Liver (tissue), 9 donors: ENCODE results near the gene OOSP4B. TPM values are rescaled to one million over a fixed set of nuclear protein-coding genes. Genes with fewer than 3 reads are reported as not detected.

Experiments used
- DNase-seq: peaks from one replicate; pipeline ENCODE4 v3.0.0-alpha.2; 2017; ENCODE audit warnings: low spot score
- H3K27ac ChIP-seq, 2 donors: one replicate each; pipeline ENCODE4 v1.7.0; 2013; ENCODE audit warnings: inconsistent platforms in 2 of 2, low read length in 2 of 2, control low read depth in 1 of 2, low read depth in 1 of 2, mild to moderate bottlenecking in 1 of 2
- H3K27me3 ChIP-seq, 4 donors: one replicate each; pipeline versions ENCODE4 v1.6.1 to v1.7.0; 2013; ENCODE audit warnings: low read length in 3 of 4, inconsistent platforms in 1 of 4, mild to moderate bottlenecking in 1 of 4, moderate library complexity in 1 of 4; ENCODE audit not compliant: control insufficient read depth in 4 of 4, insufficient read depth in 4 of 4
- H3K36me3 ChIP-seq, 4 donors: one replicate each; pipeline versions ENCODE4 v1.6.1 to v1.7.0; 2013; ENCODE audit warnings: low read length in 3 of 4, mild to moderate bottlenecking in 3 of 4, low read depth in 1 of 4, moderate library complexity in 1 of 4; ENCODE audit not compliant: control insufficient read depth in 4 of 4, insufficient read depth in 3 of 4
- H3K4me1 ChIP-seq, 4 donors: one replicate each; pipeline versions ENCODE4 v1.6.1 to v1.7.0; 2013; ENCODE audit warnings: low read length in 3 of 4, mild to moderate bottlenecking in 3 of 4, moderate library complexity in 1 of 4; ENCODE audit not compliant: control insufficient read depth in 4 of 4, insufficient read depth in 4 of 4
- H3K4me3 ChIP-seq, 3 donors: one replicate each; pipeline versions ENCODE4 v1.6.1 to v1.7.0; 2013; ENCODE audit warnings: low read length in 3 of 3, control low read depth in 1 of 3, low read depth in 1 of 3, mild to moderate bottlenecking in 1 of 3
- H3K9ac ChIP-seq, 2 donors: one replicate each; pipeline ENCODE4 v1.7.0; 2013; ENCODE audit warnings: low read length in 2 of 2, mild to moderate bottlenecking in 2 of 2, moderate library complexity in 2 of 2, control low read depth in 1 of 2, low read depth in 1 of 2
- H3K9me3 ChIP-seq, 4 donors: one replicate each; pipeline versions ENCODE4 v1.6.1 to v1.7.0; 2013; ENCODE audit warnings: low read length in 3 of 4; ENCODE audit not compliant: control insufficient read depth in 4 of 4
- ATF3 ChIP-seq: IDR thresholded peaks from 2 replicates; pipeline ENCODE4 v1.6.1; 2016; ENCODE audit warnings: antibody characterized with exemption
- CTCF ChIP-seq: fragments of 150-350 bp; IDR thresholded peaks from 2 replicates; pipeline ENCODE4 v1.5.1; 2017; ENCODE audit warnings: improper control_type of control experiment, low read depth, low read length; ENCODE audit not compliant: missing input control
- EGR1 ChIP-seq, 2 donors: IDR thresholded peaks; 2 replicates each; pipeline ENCODE4 v1.6.1; 2016 to 2018; ENCODE audit warnings: antibody characterized with exemption in 2 of 2, low read depth in 2 of 2
- FOXA1 ChIP-seq: IDR thresholded peaks from 2 replicates; pipeline ENCODE4 v1.6.1; 2016; ENCODE audit warnings: antibody characterized with exemption
- FOXA2 ChIP-seq: IDR thresholded peaks from 2 replicates; pipeline ENCODE4 v1.6.1; 2016; ENCODE audit warnings: antibody characterized with exemption
- HNF4A ChIP-seq, 2 donors: conservative IDR thresholded peaks; 2 replicates each; pipeline ENCODE4 v1.6.1; 2016; ENCODE audit warnings: antibody characterized with exemption in 2 of 2, mild to moderate bottlenecking in 2 of 2
- HNF4G ChIP-seq: IDR thresholded peaks from 2 replicates; pipeline ENCODE4 v1.6.1; 2016; ENCODE audit warnings: antibody characterized with exemption
- JUND ChIP-seq, 2 donors: IDR thresholded peaks; 2 replicates each; pipeline ENCODE4 v1.6.1; 2016; ENCODE audit warnings: antibody characterized with exemption in 2 of 2
- MAX ChIP-seq: IDR thresholded peaks from 2 replicates; pipeline ENCODE4 v1.6.1; 2016; ENCODE audit warnings: antibody characterized with exemption
- NR2F2 ChIP-seq: IDR thresholded peaks from 2 replicates; pipeline ENCODE4 v1.6.1; 2016; ENCODE audit warnings: antibody characterized with exemption
- RAD21 ChIP-seq, 2 donors: IDR thresholded peaks; 2 replicates each; pipeline ENCODE4 v1.6.1; 2016; ENCODE audit warnings: antibody characterized with exemption in 2 of 2, mild to moderate bottlenecking in 2 of 2
- REST ChIP-seq: IDR thresholded peaks from 2 replicates; pipeline ENCODE4 v1.6.1; 2016; ENCODE audit warnings: antibody characterized with exemption, mild to moderate bottlenecking
- RXRA ChIP-seq, 2 donors: IDR thresholded peaks; 2 replicates each; pipeline ENCODE4 v1.6.1; 2017 to 2018; ENCODE audit warnings: antibody characterized with exemption in 2 of 2, mild to moderate bottlenecking in 1 of 2
- SP1 ChIP-seq: IDR thresholded peaks from 2 replicates; pipeline ENCODE4 v1.6.1; 2018; ENCODE audit warnings: antibody characterized with exemption, mild to moderate bottlenecking
- TAF1 ChIP-seq: conservative IDR thresholded peaks from 2 replicates; pipeline ENCODE4 v1.6.1; 2016; ENCODE audit warnings: antibody characterized with exemption, mild to moderate bottlenecking
- YY1 ChIP-seq: IDR thresholded peaks from 2 replicates; pipeline ENCODE4 v1.6.1; 2016; ENCODE audit warnings: antibody characterized with exemption, mild to moderate bottlenecking
- ZBTB33 ChIP-seq: IDR thresholded peaks from 2 replicates; pipeline ENCODE4 v1.6.1; 2016; ENCODE audit warnings: antibody characterized with exemption
- WGBS: extraction: QIAGEN DNeasy Blood & Tissue Kit; methylation state at CpG from one replicate; pipeline ENCODE4 v1.1.7; 2013; 5-methylcytosine and 5-hydroxymethylcytosine counted together
- polyA plus RNA-seq, 2 donors: library from polyadenylated mRNA; stranded (reverse) in 1 of 2; unstranded in 1 of 2; fragments of 200-250 nt in 1 of 2; fragments of >200 nt in 1 of 2; fragmentation: Nextera tagmentation in 1 of 2; extraction: Ambion mirVana in 1 of 2; gene quantifications; one replicate each; pipeline versions ENCODE4 v1.2.1 to v1.2.3, GENCODE V29; 2013 to 2015
- total RNA-seq, 2 donors: library from RNA; depleted of rRNA; stranded (reverse); fragments of >200 nt; gene quantifications; one replicate each; pipeline ENCODE4 v1.2.3, GENCODE V29; 2014
- donor health status: healthy.
- donor health status: healthy.
- donor health status: healthy.
- donor health status: healthy.
- donor health status: healthy.

Gene OOSP4B
- total and polyA plus RNA-seq, 4 donors, result not detected

- no peaks in the 10 kb centered on the region for H3K36me3 ChIP-seq
- no peak overlapping the region for H3K9ac ChIP-seq
- WGBS, result 81% methylated on average over 1 of the region's 1 CpG
- no peak overlapping the region for H3K27ac ChIP-seq
- H3K9me3 ChIP-seq, result no peaks in the 10 kb centered on the region
- no peak overlapping the region for H3K4me3 ChIP-seq
- DNase-seq, result no peak
- TF ChIP-seq NR2F2 (no peak), ZBTB33 (no peak), CTCF (no peak), SP1 (no peak), FOXA2 (no peak), EGR1 (IDR thresholded peaks at IDR 0.05; ENCODE audit: low read depth in 2 of 2) (no peak), RAD21 (IDR thresholded peaks at IDR 0.05) (no peak), HNF4A (conservative IDR thresholded peaks at IDR 0.05) (no peak), RXRA (IDR thresholded peaks at IDR 0.05) (no peak), YY1 (no peak), MAX (no peak), TAF1 (no peak), FOXA1 (no peak)
- no peaks in the 10 kb centered on the region for H3K4me1 ChIP-seq
- H3K27me3 ChIP-seq, result no peaks in the 10 kb centered on the region
These were observed 61.0 kb downstream of the OOSP4B start for GRCh38 chr11:60077981-60078380.

GRCh38 chr11:60078745-60079144, 61.8 kb downstream of the OOSP4B start:
- TF ChIP-seq CTCF, result no peak
- no peak for TF ChIP-seq JUND (IDR thresholded peaks at IDR 0.05)
- no peak for TF ChIP-seq ATF3
- TF ChIP-seq NR2F2, result no peak
- no peak for TF ChIP-seq RAD21 (IDR thresholded peaks at IDR 0.05)
- no peak for TF ChIP-seq YY1
- TF ChIP-seq HNF4G, result no peak
- no peak for TF ChIP-seq MAX
- no peak for TF ChIP-seq RXRA (IDR thresholded peaks at IDR 0.05)
- no peak for TF ChIP-seq HNF4A (conservative IDR thresholded peaks at IDR 0.05)
- TF ChIP-seq EGR1 (IDR thresholded peaks at IDR 0.05; ENCODE audit: low read depth in 2 of 2), result no peak
- TF ChIP-seq FOXA1, result no peak
- no peak for TF ChIP-seq REST
- TF ChIP-seq FOXA2, result no peak
- TF ChIP-seq SP1, result no peak
- no peak for TF ChIP-seq TAF1
- no peaks in the 10 kb centered on the region for H3K27me3 ChIP-seq

More at GRCh38 chr11:60078745-60079144, 61.8 kb downstream of the OOSP4B start:
- Histone ChIP-seq H3K4me1 (no peaks in the 10 kb centered on the region), H3K36me3 (no peaks in the 10 kb centered on the region), H3K4me3 (no peak overlapping the region), H3K9ac (no peak overlapping the region), H3K27ac (no peak overlapping the region), H3K9me3 (no peaks in the 10 kb centered on the region)
- 74% methylated on average over 4 of the region's 4 CpGs for WGBS
- no peak for DNase-seq
